HK-2 (cell line): ENCODE measurements around the gene ZNF343.
"Not testable (repeated sequence)": the region's sequence is repeated elsewhere in the genome, so short reads cannot be mapped to it uniquely, and the experiment has no call there.

Source experiments
- DNase-seq: peaks from one replicate; pipeline ENCODE4 v3.0.0-alpha.2; 2018; ENCODE audit not compliant: unreplicated experiment

Gene ZNF343

GRCh38 chr20:2508631-2509467, at the start of gene ZNF343:
Gene ZNF343 (minus strand): TSS chr20:2508915. CDS start chr20:2493895, 15,020 bp downstream.
- peak; percentile 83 for DNase-seq

- no peak for DNase-seq
Measured at GRCh38 chr20:2557873-2558580, 49.3 kb upstream of the ZNF343 start.

- no peak for DNase-seq
Measured at GRCh38 chr20:2545594-2545993, 36.9 kb upstream of the ZNF343 start.

- no peak for DNase-seq
Measured at GRCh38 chr20:2544211-2544610, 35.5 kb upstream of the ZNF343 start.

GRCh38 chr20:2542361-2542760, 33.6 kb upstream of the ZNF343 start:
- no peak for DNase-seq

GRCh38 chr20:2541940-2542339, 33.2 kb upstream of the ZNF343 start:
- no peak for DNase-seq

- no peak for DNase-seq
Measured at GRCh38 chr20:2538931-2539720, 30.4 kb upstream of the ZNF343 start.

GRCh38 chr20:2538356-2538755, 29.6 kb upstream of the ZNF343 start:
- DNase-seq = no peak

GRCh38 chr20:2537101-2537500, 28.4 kb upstream of the ZNF343 start:
- DNase-seq = no peak

GRCh38 chr20:2536560-2536986, 27.9 kb upstream of the ZNF343 start, which contains the start of gene TMC2:
Gene TMC2 (plus strand): TSS chr20:2536573. CDS start chr20:2536622, 49 bp downstream.
- no peak for DNase-seq

GRCh38 chr20:2535711-2536559, 27.2 kb upstream of the ZNF343 start:
- DNase-seq = no peak

- DNase-seq = no peak
Measured at GRCh38 chr20:2533118-2533517, 24.4 kb upstream of the ZNF343 start.

GRCh38 chr20:2528671-2529271, 20.1 kb upstream of the ZNF343 start:
- DNase-seq = no peak

GRCh38 chr20:2527762-2528161, 19.0 kb upstream of the ZNF343 start:
- DNase-seq = no peak

GRCh38 chr20:2526218-2526583, 17.5 kb upstream of the ZNF343 start:
- not testable (repeated sequence) for DNase-seq

GRCh38 chr20:2524709-2525506, 16.2 kb upstream of the ZNF343 start:
- DNase-seq = peak; percentile 71

GRCh38 chr20:2523919-2524708, 15.4 kb upstream of the ZNF343 start:
- peak; percentile 96 for DNase-seq

GRCh38 chr20:2522826-2523429, 14.2 kb upstream of the ZNF343 start:
- DNase-seq = not testable (repeated sequence)
